K562 (cell line): ENCODE measurements around the gene PITPNM3.

Experiments used
- BACH1 ChIP-seq: fragments of 200-800 bp; sonication (Bioruptor generic); IDR thresholded peaks from 2 replicates; pipeline ENCODE4 v1.6.1; 2016; ENCODE audit warnings: missing genetic modification characterization, missing compliant biosample characterization
- FOXP1 ChIP-seq: sonication (generic); formaldehyde crosslinking; IDR thresholded peaks from 2 replicates; pipeline ENCODE4 v1.8.0; 2022; ENCODE audit warnings: mild to moderate bottlenecking, missing genetic modification reagents
- HDAC6 ChIP-seq: IDR thresholded peaks from 2 replicates; pipeline ENCODE4 v1.6.1; 2012; ENCODE audit warnings: low read depth, mild to moderate bottlenecking, control low read depth, inconsistent platforms, low read length, moderate library complexity
- PHB2 ChIP-seq: fragments of 450-650 bp; IDR thresholded peaks from 2 replicates; pipeline ENCODE4 v1.6.1; 2017; ENCODE audit warnings: low read depth
- TARDBP ChIP-seq: fragments of 450-650 bp; IDR thresholded peaks from 2 replicates; pipeline ENCODE4 v1.6.1; 2016
- ZFP36 ChIP-seq: fragments of 150-350 bp; IDR thresholded peaks from 2 replicates; pipeline ENCODE4 v1.6.1; 2018; ENCODE audit warnings: low read length, low read depth; ENCODE audit not compliant: partially characterized antibody
- ZNF407 ChIP-seq: fragments of 450-650 bp; IDR thresholded peaks from 2 replicates; pipeline ENCODE4 v1.6.1; 2016; ENCODE audit warnings: low read depth
- TF ChIP-seq, protein P1 (sequence below): sonication (generic); formaldehyde crosslinking; IDR thresholded peaks from 2 replicates; pipeline ENCODE4 v1.8.1; 2022; ENCODE audit warnings: missing genetic modification reagents

DNA sequence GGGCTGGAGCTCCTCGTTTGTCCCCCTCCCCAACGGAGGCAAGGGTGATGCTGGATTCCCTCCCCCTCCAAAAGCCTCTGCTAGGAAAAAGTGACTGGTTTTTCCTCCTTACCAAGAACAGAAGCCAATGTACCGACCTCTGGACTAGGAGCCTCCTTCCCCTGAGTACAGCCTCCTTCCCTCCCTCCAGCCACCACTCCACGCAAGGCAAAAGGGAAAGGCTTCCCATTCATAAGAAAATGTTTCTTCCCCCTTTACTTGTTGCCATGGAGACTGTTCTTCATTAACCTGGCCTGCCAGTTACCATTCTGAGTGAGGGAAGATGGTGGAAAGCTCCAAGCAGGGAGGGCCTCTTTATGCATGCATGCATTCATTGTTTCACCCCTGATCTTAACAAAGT, 116.4 kb downstream of the PITPNM3 start:
- no peak for TF ChIP-seq PHB2
- no peak for TF ChIP-seq FOXP1 (CRISPR knock-in tag)
- no peak for TF ChIP-seq ZFP36
- TF ChIP-seq TARDBP = no peak
- no peak for TF ChIP-seq BACH1 (tag)
- TF ChIP-seq, protein P1, sequence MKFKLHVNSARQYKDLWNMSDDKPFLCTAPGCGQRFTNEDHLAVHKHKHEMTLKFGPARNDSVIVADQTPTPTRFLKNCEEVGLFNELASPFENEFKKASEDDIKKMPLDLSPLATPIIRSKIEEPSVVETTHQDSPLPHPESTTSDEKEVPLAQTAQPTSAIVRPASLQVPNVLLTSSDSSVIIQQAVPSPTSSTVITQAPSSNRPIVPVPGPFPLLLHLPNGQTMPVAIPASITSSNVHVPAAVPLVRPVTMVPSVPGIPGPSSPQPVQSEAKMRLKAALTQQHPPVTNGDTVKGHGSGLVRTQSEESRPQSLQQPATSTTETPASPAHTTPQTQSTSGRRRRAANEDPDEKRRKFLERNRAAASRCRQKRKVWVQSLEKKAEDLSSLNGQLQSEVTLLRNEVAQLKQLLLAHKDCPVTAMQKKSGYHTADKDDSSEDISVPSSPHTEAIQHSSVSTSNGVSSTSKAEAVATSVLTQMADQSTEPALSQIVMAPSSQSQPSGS (CRISPR knock-in tag) = no peak
- no peak for TF ChIP-seq ZNF407
- TF ChIP-seq HDAC6 = no peak
